CD4-positive, alpha-beta memory T cell (primary cell): ENCODE results near the gene KRT3. TPM values are rescaled to one million over a fixed set of nuclear protein-coding genes. Genes with fewer than 3 reads are reported as not detected.
A peak's percentile ranks its signal among the peaks of the same experiment; 100 is the strongest.

Experiments
- CTCF ChIA-PET: fragments of 350-600 bp; sonication (Branson Sonifier 250); formaldehyde crosslinking; loops from one replicate; lab custom pipeline; 2021; ENCODE audit warnings: inconsistent platforms; ENCODE audit not compliant: partially characterized antibody; lab: Charles Lee
- POLR2A ChIA-PET: fragments of 350-600 bp; sonication (Branson Sonifier 250); formaldehyde crosslinking; loops from one replicate; lab custom pipeline; 2021; ENCODE audit not compliant: partially characterized antibody; lab: Charles Lee
- DNase-seq, 5 donors: peaks; one replicate each; pipeline versions ENCODE4 v3.0.0 to v3.0.0-alpha.2; 2020 to 2022; ENCODE audit warnings: mixed read lengths in 1 of 5
- H3K27ac ChIP-seq: one replicate; pipeline ENCODE4 v1.7.0; 2013; ENCODE audit warnings: low read depth, low read length
- H3K27me3 ChIP-seq: 2 replicates; pipeline ENCODE4 v1.7.0; 2013; ENCODE audit warnings: mild to moderate bottlenecking, low read length, moderate library complexity; ENCODE audit not compliant: insufficient read depth
- H3K36me3 ChIP-seq: 2 replicates; pipeline ENCODE4 v1.7.0; 2013; ENCODE audit warnings: mild to moderate bottlenecking, low read length, moderate library complexity; ENCODE audit not compliant: insufficient read depth
- H3K4me1 ChIP-seq: 2 replicates; pipeline ENCODE4 v1.7.0; 2013; ENCODE audit warnings: mild to moderate bottlenecking, low read length, moderate library complexity; ENCODE audit not compliant: insufficient read depth
- H3K4me3 ChIP-seq, 2 donors: one replicate each; pipeline ENCODE4 v1.7.0; 2013; ENCODE audit warnings: low read length in 2 of 2, mild to moderate bottlenecking in 1 of 2
- H3K9me3 ChIP-seq, 2 donors: one replicate each; pipeline ENCODE4 v1.7.0; 2013; ENCODE audit warnings: low read length in 2 of 2, control low read depth in 1 of 2; ENCODE audit not compliant: control insufficient read depth in 1 of 2
- H3K27ac Mint-ChIP-seq, 7 donors: one replicate each; pipeline ENCODE4 v1.8.0; 2020 to 2021; ENCODE audit warnings: mixed read lengths in 7 of 7, mild to moderate bottlenecking in 6 of 7, inconsistent platforms in 3 of 7, moderate library complexity in 3 of 7
- H3K27me3 Mint-ChIP-seq, 2 donors: one replicate each; pipeline ENCODE4 v1.8.0; 2020 to 2021; ENCODE audit warnings: mixed read lengths in 2 of 2
- H3K36me3 Mint-ChIP-seq, 2 donors: one replicate each; pipeline ENCODE4 v1.8.0; 2020 to 2021; ENCODE audit warnings: mixed read lengths in 2 of 2, inconsistent platforms in 1 of 2, mild to moderate bottlenecking in 1 of 2
- H3K4me1 Mint-ChIP-seq, 4 donors: one replicate each; pipeline ENCODE4 v1.8.0; 2020 to 2021; ENCODE audit warnings: mixed read lengths in 4 of 4, mild to moderate bottlenecking in 1 of 4
- H3K4me3 Mint-ChIP-seq, 8 donors: one replicate each; pipeline ENCODE4 v1.8.0; 2020 to 2021; ENCODE audit warnings: mixed read lengths in 8 of 8, mild to moderate bottlenecking in 7 of 8, moderate library complexity in 6 of 8, inconsistent platforms in 3 of 8
- H3K9me3 Mint-ChIP-seq, 8 donors: one replicate each; pipeline ENCODE4 v1.8.0; 2020 to 2021; ENCODE audit warnings: mixed read lengths in 8 of 8, mild to moderate bottlenecking in 5 of 8, inconsistent platforms in 3 of 8, moderate library complexity in 1 of 8
- intact Hi-C: fragments of 100-400 bp; cut with micrococcal nuclease; formaldehyde crosslinking; loops from one replicate; pipeline ENCODE4 v1.15.1; 2023
- polyA plus RNA-seq, 2 donors: library from polyadenylated mRNA; unstranded; fragments of 300-500 nt; fragmentation: Illumina TruSeq; gene quantifications; one replicate each; pipeline ENCODE4 v1.2.3, GENCODE V29; 2021
- total RNA-seq, 2 experiments: library from RNA; stranded (reverse); gene quantifications; one replicate each; pipeline ENCODE4 v1.2.3, GENCODE V29; 2021

Gene KRT3
- total and polyA plus RNA-seq, 4 experiments from 2014 or later: not detected

- H3K9me3 ChIP-seq: no peaks in the 10 kb centered on the region
- peaks cover 0 to 9% (median 2%) of the 10 kb centered on the region in 4 donors for H3K4me1 Mint-ChIP-seq
- POLR2A ChIA-PET: no interaction called here
- H3K36me3 ChIP-seq: no peaks in the 10 kb centered on the region
- H3K4me3 ChIP-seq: no peak overlapping the region
- H3K36me3 Mint-ChIP-seq: no peaks in the 10 kb centered on the region
- no peaks in the 10 kb centered on the region for H3K4me1 ChIP-seq
- H3K27ac Mint-ChIP-seq: no peak overlapping the region
- DNase-seq: no peak
- peaks cover 15 to 19% of the 10 kb centered on the region in 2 donors for H3K27me3 Mint-ChIP-seq
- no peaks in the 10 kb centered on the region for H3K27me3 ChIP-seq
- intact Hi-C loops: no loop called here
- H3K27ac ChIP-seq: no peak overlapping the region
- H3K9me3 Mint-ChIP-seq: peaks cover 0 to 2% (median 0%) of the 10 kb centered on the region in 8 donors
- no peak overlapping the region for H3K4me3 Mint-ChIP-seq
- CTCF ChIA-PET: interaction anchor here (0.9 to 1.4 kb wide), 2 partner anchors 76 to 85 kb away, joined by 3 read pairs; no protein-coding TSS in a partner anchor
Observed at GRCh38 chr12:52794479-52795331, 1.2 kb downstream of the KRT3 start.

- H3K4me3 Mint-ChIP-seq: no peak overlapping the region
- H3K4me3 ChIP-seq: no peak overlapping the region
- no peaks in the 10 kb centered on the region for H3K36me3 Mint-ChIP-seq
- H3K9me3 Mint-ChIP-seq: no peaks in the 10 kb centered on the region
- H3K36me3 ChIP-seq: no peaks in the 10 kb centered on the region
- no peak overlapping the region for H3K27ac Mint-ChIP-seq
- H3K27ac ChIP-seq: no peak overlapping the region
- no peaks in the 10 kb centered on the region for H3K9me3 ChIP-seq
- H3K4me1 ChIP-seq: no peaks in the 10 kb centered on the region
- H3K4me1 Mint-ChIP-seq: peaks cover 0 to 18% (median 3%) of the 10 kb centered on the region in 4 donors
- no peak for DNase-seq
- intact Hi-C loops: no loop called here
- no peaks in the 10 kb centered on the region for H3K27me3 ChIP-seq
- peaks cover 23 to 31% of the 10 kb centered on the region in 2 donors for H3K27me3 Mint-ChIP-seq
- CTCF ChIA-PET: interaction anchor here (0.7 kb wide), 1 partner anchor 93 kb away, joined by 3 read pairs; no protein-coding TSS in a partner anchor
- POLR2A ChIA-PET: no interaction called here
Observed at GRCh38 chr12:52792185-52793029, 3.5 kb downstream of the KRT3 start.

GRCh38 chr12:52791271-52792184 lies 4.4 kb downstream of the KRT3 start:
- Mint-ChIP-seq H3K4me3 (no peak overlapping the region), H3K9me3 (no peaks in the 10 kb centered on the region), H3K27ac (no peak overlapping the region), H3K4me1 (peaks cover 0 to 18% (median 4%) of the 10 kb centered on the region in 4 donors), H3K36me3 (no peaks in the 10 kb centered on the region), H3K27me3 (peaks cover 25 to 31% of the 10 kb centered on the region in 2 donors)
- Histone ChIP-seq H3K36me3 (no peaks in the 10 kb centered on the region), H3K4me3 (no peak overlapping the region), H3K9me3 (no peaks in the 10 kb centered on the region), H3K27me3 (no peaks in the 10 kb centered on the region), H3K27ac (no peak overlapping the region), H3K4me1 (no peaks in the 10 kb centered on the region)
- intact Hi-C loops: no loop called here
- no peak for DNase-seq
- ChIA-PET POLR2A (no interaction called here), CTCF (interaction anchor here (0.7 kb wide), 2 partner anchors 94 to 206 kb away, joined by 3 read pairs; no protein-coding TSS in a partner anchor)

GRCh38 chr12:52790427-52791270 lies 5.3 kb downstream of the KRT3 start:
- Histone ChIP-seq H3K36me3 (no peaks in the 10 kb centered on the region), H3K4me1 (no peaks in the 10 kb centered on the region), H3K27me3 (no peaks in the 10 kb centered on the region), H3K27ac (no peak overlapping the region), H3K9me3 (no peaks in the 10 kb centered on the region), H3K4me3 (no peak overlapping the region)
- Mint-ChIP-seq H3K4me3 (peak overlapping the region in 1 of 8 donors; percentile 51), H3K27me3 (peaks cover 24 to 31% of the 10 kb centered on the region in 2 donors), H3K27ac (no peak overlapping the region), H3K36me3 (no peaks in the 10 kb centered on the region), H3K4me1 (peaks cover 0 to 18% (median 4%) of the 10 kb centered on the region in 4 donors), H3K9me3 (peaks cover 0 to 1% (median 0%) of the 10 kb centered on the region in 8 donors)
- DNase-seq: no peak
- POLR2A ChIA-PET: no interaction called here
- intact Hi-C loops: no loop called here
- CTCF ChIA-PET: interaction anchor here (0.7 kb wide), 1 partner anchor 205 kb away, joined by 3 read pairs; no protein-coding TSS in a partner anchor

- Mint-ChIP-seq H3K4me1 (peaks cover 0 to 18% (median 4%) of the 10 kb centered on the region in 4 donors), H3K36me3 (no peaks in the 10 kb centered on the region), H3K4me3 (peak overlapping the region in 2 of 8 donors; percentile 44 to 66), H3K27me3 (peaks cover 28 to 37% of the 10 kb centered on the region in 2 donors), H3K27ac (peak overlapping the region in 1 of 7 donors; percentile 68), H3K9me3 (peaks cover 0 to 1% (median 0%) of the 10 kb centered on the region in 8 donors)
- ChIA-PET POLR2A (no interaction called here), CTCF (no interaction called here)
- H3K4me3 ChIP-seq: no peak overlapping the region
- H3K9me3 ChIP-seq: no peaks in the 10 kb centered on the region
- no peaks in the 10 kb centered on the region for H3K4me1 ChIP-seq
- intact Hi-C loops: no loop called here
- H3K27ac ChIP-seq: no peak overlapping the region
- no peak for DNase-seq
- H3K36me3 ChIP-seq: no peaks in the 10 kb centered on the region
- no peaks in the 10 kb centered on the region for H3K27me3 ChIP-seq
Observed at GRCh38 chr12:52789637-52790426, 6.1 kb downstream of the KRT3 start.
